RWPE1 (cell line): ENCODE measurements around the gene KRTAP8-1.
A peak's percentile ranks its signal among the peaks of the same experiment; 100 is the strongest.

ENCODE experiments used
- CTCF ChIA-PET: fragments of 350-600 bp; sonication (Branson Sonifier 250); formaldehyde crosslinking; extraction: SDS; loops from one replicate; lab custom pipeline; 2021; lab: Yijun Ruan, JAX
- POLR2A ChIA-PET: fragments of 400-600 bp; formaldehyde crosslinking; extraction: SDS; loops from one replicate; lab custom pipeline; 2020; ENCODE audit warnings: antibody characterized with exemption; ENCODE audit not compliant: low non-redundant PET; lab: Yijun Ruan, JAX
- DNase-seq: peaks from one replicate; pipeline ENCODE4 v3.0.0; 2012; ENCODE audit warnings: low spot score
- H3K27ac ChIP-seq: fragments of 450-650 bp; 2 replicates; pipeline ENCODE4 v1.5.1; 2017
- CTCF ChIP-seq: fragments of 450-650 bp; conservative IDR thresholded peaks from 2 replicates; pipeline ENCODE4 v1.5.1; 2017; ENCODE audit warnings: low read depth, mild to moderate bottlenecking

The KRTAP8-1 gene

GRCh38 chr21:30829659-30830058 lies 16.6 kb upstream of the KRTAP8-1 start, which contains the start of gene KRTAP7-1:
KRTAP7-1 (minus strand) TSS chr21:30829759; CDS start chr21:30829698, 61 bp downstream.
- CTCF ChIA-PET = no interaction called here
- no peak for TF ChIP-seq CTCF
- no peak within 1 kb of the TSS for H3K27ac ChIP-seq
- POLR2A ChIA-PET = no interaction called here
- DNase-seq = no peak

- TF ChIP-seq CTCF = no peak
- no peak overlapping the region for H3K27ac ChIP-seq
- CTCF ChIA-PET = no interaction called here
- no peak for DNase-seq
- POLR2A ChIA-PET = no interaction called here
These were observed 6.0 kb upstream of the KRTAP8-1 start for GRCh38 chr21:30818837-30819610.

- DNase-seq = no peak
- CTCF ChIA-PET = no interaction called here
- H3K27ac ChIP-seq = no peak overlapping the region
- TF ChIP-seq CTCF = no peak
- POLR2A ChIA-PET = no interaction called here
These were observed 12.5 kb downstream of the KRTAP8-1 start for GRCh38 chr21:30800605-30801004.

- DNase-seq = no peak
- ChIA-PET CTCF (no interaction called here), POLR2A (no interaction called here)
- H3K27ac ChIP-seq = no peak overlapping the region
- no peak for TF ChIP-seq CTCF
These were observed 19.3 kb downstream of the KRTAP8-1 start for GRCh38 chr21:30793581-30794314.

- no peak for TF ChIP-seq CTCF
- no peak overlapping the region for H3K27ac ChIP-seq
- ChIA-PET POLR2A (no interaction called here), CTCF (no interaction called here)
- no peak for DNase-seq
These were observed 33.8 kb downstream of the KRTAP8-1 start for GRCh38 chr21:30779249-30779648.

- ChIA-PET POLR2A (no interaction called here), CTCF (interaction anchor here (0.5 kb wide), 1 partner anchor 352 kb away, joined by 4 read pairs; no protein-coding TSS in a partner anchor)
- TF ChIP-seq CTCF = no peak
- DNase-seq = peak; percentile 57
- no peak overlapping the region for H3K27ac ChIP-seq
These were observed 43.2 kb downstream of the KRTAP8-1 start for GRCh38 chr21:30769724-30770431.
